Measurements from ENCODE around the gene PDE11A.

The PDE11A gene

GRCh38 chr2:177665948-177666347 lies 406.6 kb downstream of the PDE11A start:
- H3K27ac ChIP-seq = no peak overlapping the region
- no peak overlapping the region for H3K4me3 ChIP-seq

- Histone ChIP-seq H3K4me3 (no peak overlapping the region), H3K27ac (no peak overlapping the region)
Measured at GRCh38 chr2:177665328-177665727, 407.2 kb downstream of the PDE11A start.

GRCh38 chr2:177662895-177663294 lies 409.7 kb downstream of the PDE11A start:
- no peak overlapping the region for H3K4me3 ChIP-seq
- H3K27ac ChIP-seq = no peak overlapping the region

- Histone ChIP-seq H3K4me3 (no peak overlapping the region), H3K27ac (no peak overlapping the region)
Measured at GRCh38 chr2:177660742-177661141, 411.8 kb downstream of the PDE11A start.

GRCh38 chr2:177658309-177658708 lies 414.3 kb downstream of the PDE11A start:
- no peak overlapping the region for H3K4me3 ChIP-seq
- H3K27ac ChIP-seq = no peak overlapping the region

- Histone ChIP-seq H3K27ac (no peak overlapping the region), H3K4me3 (no peak overlapping the region)
Measured at GRCh38 chr2:177651833-177652232, 420.7 kb downstream of the PDE11A start.

- Histone ChIP-seq H3K4me3 (no peak overlapping the region), H3K27ac (no peak overlapping the region)
Measured at GRCh38 chr2:177649568-177650518, 422.7 kb downstream of the PDE11A start.

- H3K27ac ChIP-seq = no peak overlapping the region
- H3K4me3 ChIP-seq = no peak overlapping the region
Measured at GRCh38 chr2:177646791-177647190, 425.8 kb downstream of the PDE11A start.

GRCh38 chr2:177646241-177646640 lies 426.3 kb downstream of the PDE11A start:
- Histone ChIP-seq H3K4me3 (no peak overlapping the region), H3K27ac (no peak overlapping the region)

- no peak overlapping the region for H3K27ac ChIP-seq
- no peak overlapping the region for H3K4me3 ChIP-seq
Measured at GRCh38 chr2:177641331-177641730, 431.2 kb downstream of the PDE11A start.

GRCh38 chr2:177640423-177640822 lies 432.2 kb downstream of the PDE11A start:
- H3K27ac ChIP-seq = no peak overlapping the region
- H3K4me3 ChIP-seq = no peak overlapping the region

GRCh38 chr2:177639262-177639914 lies 433.2 kb downstream of the PDE11A start:
- Histone ChIP-seq H3K27ac (no peak overlapping the region), H3K4me3 (no peak overlapping the region)

GRCh38 chr2:177638507-177638906 lies 434.1 kb downstream of the PDE11A start:
- H3K27ac ChIP-seq = no peak overlapping the region
- no peak overlapping the region for H3K4me3 ChIP-seq

GRCh38 chr2:177636672-177637071 lies 435.9 kb downstream of the PDE11A start:
- Histone ChIP-seq H3K27ac (no peak overlapping the region), H3K4me3 (no peak overlapping the region)

- H3K27ac ChIP-seq = no peak overlapping the region
- H3K4me3 ChIP-seq = no peak overlapping the region
Measured at GRCh38 chr2:177635696-177636095, 436.9 kb downstream of the PDE11A start.

- peak overlapping the region in 4 of 21 experiments; percentile 8 to 77 (median 32) for H3K27ac ChIP-seq
- H3K4me3 ChIP-seq = peak overlapping the region in 5 of 7 experiments; percentile 1 to 29 (median 15)
Measured at GRCh38 chr2:177633910-177634294, 438.7 kb downstream of the PDE11A start.

GRCh38 chr2:177633111-177633510 lies 439.5 kb downstream of the PDE11A start:
- no peak overlapping the region for H3K27ac ChIP-seq
- H3K4me3 ChIP-seq = no peak overlapping the region

- Histone ChIP-seq H3K4me3 (no peak overlapping the region), H3K27ac (no peak overlapping the region)
Measured at GRCh38 chr2:177631680-177632079, 440.9 kb downstream of the PDE11A start.

- Histone ChIP-seq H3K4me3 (no peak overlapping the region), H3K27ac (no peak overlapping the region)
Measured at GRCh38 chr2:177629357-177630024, 443.1 kb downstream of the PDE11A start.

GRCh38 chr2:177628831-177629230 lies 443.7 kb downstream of the PDE11A start:
- Histone ChIP-seq H3K4me3 (no peak overlapping the region), H3K27ac (no peak overlapping the region)

Measured in skin epidermis (tissue), 12 donors.